Endodermal cell (in vitro differentiated cells): ENCODE data around the gene UBE2V1. TPM values are rescaled to one million over a fixed set of nuclear protein-coding genes. Genes with fewer than 3 reads are reported as not detected.

Source experiments
- DNase-seq: peaks from one replicate; pipeline ENCODE4 v3.0.0-alpha.2; 2017
- H3K27ac ChIP-seq: 2 replicates; pipeline ENCODE4 v1.5.1; 2013; ENCODE audit warnings: mild to moderate bottlenecking, low read depth, low read length, moderate library complexity
- H3K27me3 ChIP-seq: 2 replicates; pipeline ENCODE4 v1.6.1; 2013; ENCODE audit warnings: mild to moderate bottlenecking, low read length, moderate library complexity; ENCODE audit not compliant: insufficient read depth, control insufficient read depth, poor library complexity, severe bottlenecking
- H3K36me3 ChIP-seq: 2 replicates; pipeline ENCODE4 v1.7.0; 2013; ENCODE audit warnings: mild to moderate bottlenecking, low read length, moderate library complexity; ENCODE audit not compliant: control insufficient read depth, insufficient read depth
- H3K4me1 ChIP-seq: one replicate; pipeline ENCODE4 v1.7.0; 2013; ENCODE audit warnings: low read length; ENCODE audit not compliant: control insufficient read depth, insufficient read depth
- H3K4me3 ChIP-seq: 2 replicates; pipeline ENCODE4 v1.5.1; 2013; ENCODE audit warnings: mild to moderate bottlenecking, low read length, moderate library complexity
- H3K9ac ChIP-seq: 2 replicates; pipeline ENCODE4 v1.6.1; 2013; ENCODE audit warnings: mild to moderate bottlenecking, low read length, moderate library complexity; ENCODE audit not compliant: poor library complexity, severe bottlenecking; ENCODE audit errors: extremely low read depth
- H3K9me3 ChIP-seq: 2 replicates; pipeline ENCODE4 v1.6.1; 2013; ENCODE audit warnings: mild to moderate bottlenecking, low read length, moderate library complexity; ENCODE audit not compliant: control insufficient read depth
- H3K27ac Mint-ChIP-seq: 2 replicates; pipeline ENCODE4 v1.8.0; 2020; ENCODE audit warnings: mixed read lengths
- H3K27me3 Mint-ChIP-seq: 2 replicates; pipeline ENCODE4 v1.8.0; 2021; ENCODE audit warnings: mild to moderate bottlenecking, mixed read lengths; ENCODE audit not compliant: insufficient read depth
- H3K36me3 Mint-ChIP-seq: 2 replicates; pipeline ENCODE4 v1.8.0; 2020; ENCODE audit warnings: low read depth, mixed read lengths
- H3K4me1 Mint-ChIP-seq: 2 replicates; pipeline ENCODE4 v1.8.0; 2020; ENCODE audit warnings: mixed read lengths
- H3K4me3 Mint-ChIP-seq: 2 replicates; pipeline ENCODE4 v1.8.0; 2020; ENCODE audit warnings: mild to moderate bottlenecking, moderate library complexity, mixed read lengths
- H3K9me3 Mint-ChIP-seq: 2 replicates; pipeline ENCODE4 v1.8.0; 2020; ENCODE audit warnings: mild to moderate bottlenecking, mixed read lengths
- WGBS, 2 experiments: methylation state at CpG; one replicate each; pipeline versions ENCODE4 v1.1.5 to v1.1.7; 2013; ENCODE audit warnings: missing lambda C conversion rate in 2 of 2, mixed read lengths in 1 of 2; ENCODE audit not compliant: insufficient coverage in 1 of 2, insufficient read length in 1 of 2; 5-methylcytosine and 5-hydroxymethylcytosine counted together
- total RNA-seq, 2 donors: library from RNA; stranded (reverse); fragmentation: NEBNext Ultra II Directional in 1 of 2; extraction: Animal tissue kit (Norgen Biotek cat#: 25700) in 1 of 2; gene quantifications; 2 replicates in 1 of 2; 3 replicates in 1 of 2; pipeline ENCODE4 v1.2.1, GENCODE V29; 2021
- TF ChIP-seq, protein P1 (sequence below): fragments of 200-600 bp; sonication (generic); conservative IDR thresholded peaks from 2 replicates; pipeline ENCODE4 v1.5.0; 2021; ENCODE audit warnings: antibody characterized with exemption, mild to moderate bottlenecking

Gene UBE2V1
- total RNA-seq, 2 donors from 2014 or later: 165 to 168 TPM

DNA sequence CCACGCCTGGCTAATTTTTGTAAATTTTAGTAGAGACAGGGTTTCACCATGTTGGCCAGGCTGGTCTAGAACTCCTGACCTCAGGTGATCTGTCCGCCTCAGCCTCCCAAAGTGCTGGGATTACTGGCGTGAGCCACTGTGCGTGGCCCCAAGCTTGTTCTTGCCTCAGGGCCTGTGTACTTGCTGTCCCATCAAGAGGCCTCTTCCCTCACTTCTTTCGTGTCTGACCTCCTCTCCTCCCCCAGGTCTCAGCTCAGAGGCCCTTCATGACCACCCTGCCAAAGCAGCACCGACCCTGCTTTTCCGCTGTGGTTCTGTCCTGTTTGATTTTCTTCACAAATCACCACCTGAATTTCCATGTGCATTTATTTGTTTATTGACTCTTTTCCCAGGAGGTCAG, 10.5 kb upstream of the UBE2V1 start:
- H3K9me3 Mint-ChIP-seq: peaks cover 5% of the 10 kb centered on the region
- Histone ChIP-seq H3K9me3 (no peaks in the 10 kb centered on the region), H3K36me3 (peaks cover 43% of the 10 kb centered on the region), H3K9ac (no peak overlapping the region), H3K4me3 (no peak overlapping the region), H3K4me1 (no peaks in the 10 kb centered on the region), H3K27me3 (no peaks in the 10 kb centered on the region), H3K27ac (no peak overlapping the region)
- no peak overlapping the region for H3K27ac Mint-ChIP-seq
- peaks cover 59% of the 10 kb centered on the region for H3K36me3 Mint-ChIP-seq
- no peak overlapping the region for H3K4me3 Mint-ChIP-seq
- H3K4me1 Mint-ChIP-seq: no peaks in the 10 kb centered on the region
- no peak for DNase-seq
- WGBS, 2 experiments: 80 to 92% methylated on average over 5 to 7 of the region's 7 CpGs
- TF ChIP-seq, protein P1, sequence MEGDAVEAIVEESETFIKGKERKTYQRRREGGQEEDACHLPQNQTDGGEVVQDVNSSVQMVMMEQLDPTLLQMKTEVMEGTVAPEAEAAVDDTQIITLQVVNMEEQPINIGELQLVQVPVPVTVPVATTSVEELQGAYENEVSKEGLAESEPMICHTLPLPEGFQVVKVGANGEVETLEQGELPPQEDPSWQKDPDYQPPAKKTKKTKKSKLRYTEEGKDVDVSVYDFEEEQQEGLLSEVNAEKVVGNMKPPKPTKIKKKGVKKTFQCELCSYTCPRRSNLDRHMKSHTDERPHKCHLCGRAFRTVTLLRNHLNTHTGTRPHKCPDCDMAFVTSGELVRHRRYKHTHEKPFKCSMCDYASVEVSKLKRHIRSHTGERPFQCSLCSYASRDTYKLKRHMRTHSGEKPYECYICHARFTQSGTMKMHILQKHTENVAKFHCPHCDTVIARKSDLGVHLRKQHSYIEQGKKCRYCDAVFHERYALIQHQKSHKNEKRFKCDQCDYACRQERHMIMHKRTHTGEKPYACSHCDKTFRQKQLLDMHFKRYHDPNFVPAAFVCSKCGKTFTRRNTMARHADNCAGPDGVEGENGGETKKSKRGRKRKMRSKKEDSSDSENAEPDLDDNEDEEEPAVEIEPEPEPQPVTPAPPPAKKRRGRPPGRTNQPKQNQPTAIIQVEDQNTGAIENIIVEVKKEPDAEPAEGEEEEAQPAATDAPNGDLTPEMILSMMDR: no peak
- no peaks in the 10 kb centered on the region for H3K27me3 Mint-ChIP-seq

DNA sequence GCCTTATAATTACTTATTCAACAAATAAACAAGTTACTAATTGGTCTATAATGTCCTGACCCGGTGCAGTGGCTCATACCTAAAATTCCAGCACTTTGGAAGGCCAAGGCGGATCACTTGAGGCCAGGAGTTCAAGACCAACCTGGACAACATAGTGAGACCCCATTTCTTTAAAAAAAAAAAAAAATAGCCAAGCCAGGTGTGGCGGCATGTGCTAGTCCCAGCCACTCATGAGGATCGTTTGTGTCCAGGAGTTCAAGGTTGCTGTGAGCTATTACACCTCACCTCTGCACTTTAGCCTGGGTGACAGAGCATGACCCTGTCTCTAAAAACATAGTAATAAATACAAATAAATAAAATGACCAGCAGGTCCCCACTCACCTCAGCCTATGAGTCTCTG, 9.8 kb upstream of the UBE2V1 start:
- H3K9me3 Mint-ChIP-seq: peaks cover 5% of the 10 kb centered on the region
- H3K27ac Mint-ChIP-seq: no peak overlapping the region
- 94 to 100% methylated on average over 3 to 4 of the region's 4 CpGs for WGBS, 2 experiments
- DNase-seq: no peak
- Histone ChIP-seq H3K9me3 (no peaks in the 10 kb centered on the region), H3K4me3 (no peak overlapping the region), H3K9ac (no peak overlapping the region), H3K27ac (no peak overlapping the region), H3K36me3 (peaks cover 37% of the 10 kb centered on the region), H3K4me1 (no peaks in the 10 kb centered on the region), H3K27me3 (no peaks in the 10 kb centered on the region)
- H3K4me3 Mint-ChIP-seq: no peak overlapping the region
- peaks cover 54% of the 10 kb centered on the region for H3K36me3 Mint-ChIP-seq
- H3K27me3 Mint-ChIP-seq: no peaks in the 10 kb centered on the region
- TF ChIP-seq, protein P1: no peak
- no peaks in the 10 kb centered on the region for H3K4me1 Mint-ChIP-seq

DNA sequence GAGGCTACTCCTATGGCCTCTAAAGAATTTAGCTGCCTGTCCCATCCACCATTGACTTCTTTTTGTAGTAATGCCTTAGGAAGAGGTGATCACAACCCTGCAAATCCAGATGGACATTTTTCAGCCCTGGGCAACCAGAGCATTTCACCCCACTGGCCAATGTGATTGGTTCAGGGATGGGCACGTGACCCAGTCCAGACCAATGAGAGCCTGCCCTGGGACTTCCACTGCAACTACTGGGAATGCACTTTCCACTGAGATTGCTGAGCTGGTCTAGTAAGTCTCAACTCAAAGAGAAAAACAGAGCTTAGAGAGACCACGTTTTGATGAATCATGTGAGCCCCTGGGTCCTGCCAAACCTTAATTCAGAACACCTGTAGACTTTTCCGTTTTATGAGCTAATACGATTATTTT, 8.9 kb upstream of the UBE2V1 start:
- Mint-ChIP-seq H3K4me1 (no peaks in the 10 kb centered on the region), H3K9me3 (peaks cover 5% of the 10 kb centered on the region), H3K27ac (no peak overlapping the region), H3K4me3 (no peak overlapping the region), H3K36me3 (peaks cover 47% of the 10 kb centered on the region), H3K27me3 (no peaks in the 10 kb centered on the region)
- TF ChIP-seq, protein P1: no peak
- Histone ChIP-seq H3K4me3 (no peak overlapping the region), H3K27me3 (no peaks in the 10 kb centered on the region), H3K36me3 (peaks cover 30% of the 10 kb centered on the region), H3K27ac (no peak overlapping the region), H3K9ac (no peak overlapping the region), H3K4me1 (no peaks in the 10 kb centered on the region), H3K9me3 (no peaks in the 10 kb centered on the region)
- WGBS, 2 experiments: 89 to 96% methylated on average over 4 of the region's 4 CpGs
- DNase-seq: peak; percentile 79
